Activated CD8-positive, alpha-beta memory T cell treated with anti-CD3 and anti-CD28 coated beads, Interleukin-2, amount 50 U/mL, for 48 hours (primary cell): ENCODE data around the gene TPCN2.
A peak's percentile ranks its signal among the peaks of the same experiment; 100 is the strongest.
"Not testable (repeated sequence)": the region's sequence is repeated elsewhere in the genome, so short reads cannot be mapped to it uniquely, and the experiment has no call there.

Experiments used
- DNase-seq: peaks from one replicate; pipeline ENCODE4 v3.0.0-alpha.2; 2020

TPCN2 gene

GRCh38 chr11:69131121-69131566 lies 82.4 kb downstream of the TPCN2 start:
- no peak for DNase-seq

- DNase-seq, result no peak
Observed at GRCh38 chr11:69131644-69132300, 83.0 kb downstream of the TPCN2 start.

DNA sequence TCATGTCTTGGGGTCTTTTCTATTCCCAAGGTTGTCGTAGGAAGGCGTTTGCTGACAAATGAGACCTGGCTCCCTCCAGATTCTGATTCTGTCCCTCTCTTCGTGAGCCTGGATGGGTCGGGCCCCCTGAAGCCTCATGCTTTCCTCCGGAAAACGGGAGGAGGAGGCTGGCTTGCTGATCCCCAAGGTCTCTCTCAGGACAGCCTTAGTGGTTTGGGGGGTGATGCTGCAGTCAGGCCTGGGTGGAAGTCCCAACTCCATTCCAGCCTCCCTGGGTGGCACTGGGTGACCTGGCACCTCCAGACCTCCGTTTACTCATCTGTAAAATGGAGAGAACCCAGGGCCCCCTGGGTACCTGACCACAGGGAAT lies 83.6 kb downstream of the TPCN2 start:
- no peak for DNase-seq

- no peak for DNase-seq
Observed at GRCh38 chr11:69133251-69133650, 84.5 kb downstream of the TPCN2 start.

GRCh38 chr11:69134182-69134581 lies 85.5 kb downstream of the TPCN2 start:
- not testable (repeated sequence) for DNase-seq

DNA sequence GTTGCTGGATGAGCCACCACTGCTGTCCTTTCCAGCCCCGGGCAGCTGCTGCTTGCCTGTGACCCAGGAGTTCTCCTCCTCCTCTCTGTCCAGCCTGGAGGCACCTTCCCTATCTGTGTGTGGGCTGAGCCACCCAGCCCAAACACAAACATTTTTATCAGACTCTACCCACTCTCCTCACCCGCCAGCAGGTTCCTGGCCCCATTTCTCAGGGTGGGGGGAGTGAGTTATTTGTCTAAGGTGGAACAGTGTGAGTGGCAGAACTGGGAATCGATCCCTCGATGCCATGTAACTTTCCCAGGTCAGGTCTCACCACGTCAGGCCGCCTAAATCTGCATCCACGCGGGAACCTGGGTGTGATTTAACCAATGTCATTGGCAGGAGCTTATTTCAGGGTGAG lies 86.2 kb downstream of the TPCN2 start:
- DNase-seq, result no peak

GRCh38 chr11:69135420-69136363 lies 87.0 kb downstream of the TPCN2 start:
- no peak for DNase-seq

GRCh38 chr11:69136471-69136870 lies 87.7 kb downstream of the TPCN2 start:
- DNase-seq, result no peak

- DNase-seq, result no peak
Observed at GRCh38 chr11:69137151-69137844, 88.6 kb downstream of the TPCN2 start.

GRCh38 chr11:69138265-69138664 lies 89.5 kb downstream of the TPCN2 start:
- DNase-seq, result no peak

DNA sequence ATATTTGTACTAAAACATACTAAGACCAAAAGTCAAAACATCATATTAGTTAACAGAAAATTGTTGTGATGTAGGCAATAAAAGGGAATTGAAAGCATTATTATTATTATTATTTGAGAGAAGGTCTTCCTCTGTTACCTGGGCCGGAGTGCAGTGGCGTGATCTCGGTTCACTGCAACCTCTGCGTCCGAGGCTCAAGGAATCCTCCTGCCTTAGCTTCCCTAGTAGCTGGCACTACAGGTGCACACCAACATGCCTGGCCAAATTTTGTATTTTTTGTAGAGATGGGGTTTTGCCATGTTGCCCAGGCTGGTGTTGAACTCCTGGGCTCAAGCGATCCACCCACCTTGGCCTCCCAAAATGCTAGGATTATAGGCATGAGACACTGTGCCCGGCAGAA lies 91.4 kb downstream of the TPCN2 start:
- DNase-seq, result not testable (repeated sequence)

DNA sequence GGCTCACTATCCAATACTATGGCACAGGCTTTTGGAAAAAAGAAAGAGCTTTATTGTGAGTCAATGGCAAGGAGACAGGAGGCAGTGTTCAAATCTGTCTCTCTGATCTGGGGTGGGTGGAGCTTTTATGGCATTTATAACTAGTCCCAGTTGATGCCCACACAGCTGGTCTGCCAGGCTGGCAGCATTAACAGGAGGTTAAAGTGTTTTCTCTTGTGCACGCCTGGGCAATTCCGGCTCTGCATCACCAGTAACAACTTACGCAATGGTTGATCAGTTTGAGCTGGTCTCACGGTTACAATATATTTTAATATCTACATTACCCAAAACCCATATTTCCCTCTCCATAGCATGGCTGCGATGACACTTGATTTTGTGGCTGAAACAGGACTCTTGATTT lies 91.9 kb downstream of the TPCN2 start:
- no peak for DNase-seq

- DNase-seq, result no peak
Observed at GRCh38 chr11:69141742-69142141, 93.0 kb downstream of the TPCN2 start.

DNA sequence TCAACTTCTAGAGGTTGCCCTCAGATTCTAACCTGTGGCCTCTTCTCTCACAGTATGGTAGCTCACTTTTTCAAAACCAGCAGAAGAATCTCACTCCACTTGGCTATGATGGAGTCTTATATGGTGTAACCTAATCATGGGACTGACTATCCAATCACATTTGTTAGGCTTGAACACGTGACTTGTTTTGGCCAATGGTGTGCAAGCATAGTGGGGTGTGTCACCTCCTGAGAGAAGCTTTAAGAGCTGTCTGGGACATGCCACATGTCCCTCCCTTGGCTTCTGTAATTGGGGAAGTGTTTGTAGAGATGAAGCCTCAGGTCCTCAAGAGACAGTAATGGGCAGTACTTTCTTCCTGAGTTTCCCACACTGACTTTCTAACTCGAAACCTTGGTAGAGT lies 94.2 kb downstream of the TPCN2 start:
- peak; percentile 36 for DNase-seq

DNA sequence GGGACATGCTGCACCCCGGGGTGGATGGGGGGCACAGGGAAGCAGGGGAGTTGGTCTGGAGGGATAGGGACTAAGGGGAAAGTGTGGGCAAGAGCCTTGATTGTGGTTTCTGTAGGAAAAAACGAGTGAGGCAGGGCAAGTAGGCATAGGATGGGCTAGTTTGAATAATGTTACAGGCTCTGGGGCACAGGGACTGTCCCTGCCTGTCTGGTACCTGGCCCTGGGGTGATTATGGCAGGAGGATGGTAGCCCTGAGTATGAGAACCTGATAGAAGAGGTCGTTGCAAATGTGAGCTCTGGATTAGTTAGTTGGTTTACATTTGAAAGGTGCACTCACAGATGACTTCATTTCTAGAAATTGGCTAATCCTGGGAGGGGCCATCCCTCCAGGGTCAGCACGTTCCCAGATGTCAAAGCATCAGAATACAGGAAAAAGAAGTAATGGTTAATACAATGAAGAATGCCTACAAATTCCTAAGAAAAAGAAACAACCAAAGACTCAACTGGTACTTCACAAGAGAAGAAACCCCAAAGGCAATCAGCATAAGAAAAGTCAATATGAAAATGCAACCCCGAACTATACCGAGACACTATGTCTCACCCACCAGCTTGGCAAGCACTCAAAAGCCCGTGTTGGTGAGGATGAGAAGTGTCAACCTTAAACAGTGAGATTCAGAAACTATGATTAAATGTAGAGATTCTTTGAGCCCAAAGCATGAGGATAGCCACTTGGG lies 95.8 kb downstream of the TPCN2 start:
- peak; percentile 53 for DNase-seq

DNA sequence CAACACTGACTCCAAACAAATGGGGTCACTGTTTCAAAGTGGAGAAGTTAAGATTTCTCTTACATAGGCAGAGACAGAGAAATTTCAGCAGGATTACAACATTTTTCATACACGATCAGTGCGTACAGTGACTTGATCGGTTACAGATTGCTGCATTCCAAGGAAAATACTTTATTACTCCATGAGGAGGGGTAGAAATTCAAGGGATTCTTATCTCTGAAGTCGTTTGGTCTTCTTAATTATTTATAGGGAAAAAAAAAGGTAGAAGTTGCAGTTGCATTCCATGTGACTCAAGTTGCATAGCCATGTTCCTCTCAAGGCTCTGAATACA lies 96.3 kb downstream of the TPCN2 start:
- DNase-seq, result no peak

- no peak for DNase-seq
Observed at GRCh38 chr11:69148377-69148762, 99.6 kb downstream of the TPCN2 start.

DNA sequence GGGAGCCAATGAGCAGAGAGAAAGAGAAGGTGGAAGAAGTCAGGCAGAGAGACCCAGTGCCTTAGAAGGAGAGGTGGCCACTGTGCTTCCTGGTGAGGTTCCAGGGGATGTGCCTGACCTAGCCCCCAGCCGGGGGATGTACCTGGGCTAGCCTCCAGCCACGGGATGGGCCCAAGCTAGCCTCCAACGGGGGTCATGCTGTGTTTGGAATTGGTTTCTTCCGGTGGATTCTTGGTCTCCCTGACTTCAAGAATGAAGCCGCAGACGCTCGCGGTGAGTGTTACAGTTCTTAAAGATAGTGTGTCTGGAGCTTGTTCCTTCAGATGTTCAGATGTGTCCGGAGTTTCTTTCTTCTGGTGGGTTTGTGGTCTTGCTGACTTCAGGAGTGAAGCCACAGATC lies 100.1 kb downstream of the TPCN2 start:
- no peak for DNase-seq

DNA sequence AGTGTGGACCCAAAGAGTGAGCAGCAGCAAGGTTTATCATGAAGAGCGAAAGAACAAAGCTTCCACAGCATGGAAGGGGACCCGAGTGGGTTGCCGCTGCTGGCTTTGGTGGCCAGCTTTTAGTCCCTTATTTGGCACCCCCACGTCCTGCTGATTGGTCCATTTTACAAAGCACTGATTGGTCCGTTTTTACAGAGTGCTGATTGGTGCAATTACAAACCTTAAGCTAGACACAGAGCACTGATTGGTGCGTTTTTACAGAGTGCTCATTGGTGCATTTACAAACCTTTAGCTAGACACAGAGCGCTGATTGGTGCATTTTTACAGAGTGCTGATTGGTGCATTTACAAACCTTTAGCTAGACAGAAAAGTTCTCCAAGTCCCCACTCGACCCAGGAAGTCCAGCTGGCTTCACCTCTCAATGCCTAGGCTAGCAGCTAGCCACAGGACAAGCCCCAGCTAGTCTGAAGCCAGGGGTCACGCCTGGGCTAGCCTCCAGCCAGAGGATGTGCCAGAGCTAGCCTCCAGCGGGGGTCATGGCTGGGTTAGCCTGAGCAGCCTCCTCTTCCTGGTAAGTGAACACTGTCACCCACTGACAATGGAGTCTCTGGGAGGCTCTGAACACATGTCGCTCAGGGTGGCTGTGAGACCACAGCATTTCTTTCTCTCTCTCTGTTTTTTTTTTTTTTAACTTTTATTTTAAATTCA lies 100.8 kb downstream of the TPCN2 start:
- DNase-seq, result not testable (repeated sequence)

DNA sequence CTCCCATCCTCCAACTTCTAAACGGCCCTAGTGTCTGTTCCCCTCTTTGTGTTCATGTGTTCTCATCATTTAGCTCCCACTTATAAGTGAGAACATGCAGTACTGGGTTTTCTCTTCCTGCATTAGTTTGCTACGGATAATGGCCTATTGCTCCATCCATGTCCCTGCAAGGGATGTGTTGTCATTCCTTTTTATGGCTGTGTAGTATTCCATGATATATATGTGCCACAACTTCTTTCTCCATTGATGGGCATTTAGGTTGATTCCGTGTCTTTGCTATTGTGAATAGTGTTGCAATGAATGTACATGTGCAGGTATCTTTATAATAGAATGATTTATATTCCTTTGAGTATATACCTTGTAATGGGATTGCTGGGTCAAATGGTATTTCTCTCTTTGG lies 101.4 kb downstream of the TPCN2 start:
- DNase-seq, result no peak

DNA sequence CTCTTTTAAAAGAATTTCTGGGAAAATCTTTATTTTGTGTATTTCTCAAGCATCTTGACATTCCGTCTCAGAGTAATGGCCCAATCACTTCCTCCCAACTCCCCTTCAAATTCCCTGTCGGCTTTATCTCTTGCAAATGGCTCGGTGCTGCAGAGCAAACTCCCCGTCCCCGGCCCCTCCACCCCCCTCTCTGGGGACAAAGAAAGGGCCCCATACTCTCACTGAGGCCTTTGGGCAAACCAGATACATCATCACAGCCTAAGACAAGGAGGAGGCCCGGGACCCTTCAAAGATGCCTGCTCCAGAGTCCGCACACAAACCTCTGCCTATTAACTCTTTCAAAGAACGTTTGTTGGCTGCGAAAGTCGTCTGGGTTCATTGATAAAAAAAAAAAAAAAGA lies 103.1 kb downstream of the TPCN2 start:
- DNase-seq, result no peak

DNA sequence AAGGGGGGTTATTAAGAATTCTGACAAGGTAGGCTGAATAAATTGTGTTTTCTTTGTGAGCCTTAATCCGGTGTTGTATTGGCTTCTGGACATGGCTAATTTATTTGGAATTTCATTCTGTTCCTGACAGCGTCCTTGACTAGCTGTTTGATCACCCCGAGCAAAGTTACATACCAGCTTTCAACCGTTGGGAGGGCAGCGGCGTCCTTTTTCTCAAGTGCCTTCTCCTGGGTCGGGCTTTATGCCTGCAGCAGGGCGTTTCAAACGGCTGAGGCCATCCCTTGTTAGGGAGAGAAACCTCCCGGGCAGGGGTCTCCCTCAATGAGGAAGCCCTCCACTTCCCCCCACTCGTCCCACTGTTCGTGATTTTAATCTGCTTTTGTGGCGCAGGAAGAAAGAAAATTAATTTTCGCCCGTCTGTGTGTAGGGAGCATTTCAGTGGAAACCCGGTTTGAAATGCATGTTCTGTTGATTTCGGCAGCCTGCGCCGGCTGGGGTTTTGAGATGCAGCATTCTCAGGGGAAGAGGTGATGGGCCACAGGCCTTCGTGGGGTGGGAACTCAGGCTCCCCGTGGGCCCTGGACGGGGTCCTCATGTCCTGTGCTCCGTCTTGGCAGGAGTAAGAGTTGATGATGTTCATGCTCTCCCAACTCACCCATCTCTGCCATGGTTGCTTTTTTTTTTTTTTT lies 104.1 kb downstream of the TPCN2 start:
- no peak for DNase-seq
